GM12878 (cell line): ENCODE results near the gene ASB6.
A peak's percentile ranks its signal among the peaks of the same experiment; 100 is the strongest.

ENCODE experiments used
- CTCF ChIP-seq, 3 experiments: IDR thresholded peaks in 2 of 3; conservative IDR thresholded peaks in 1 of 3; 2 replicates each; pipeline ENCODE4 v1.5.1; 2011; ENCODE audit warnings: low read depth in 3 of 3, low read length in 3 of 3, mild to moderate bottlenecking in 3 of 3, control low read depth in 2 of 3, moderate library complexity in 2 of 3, inconsistent platforms in 1 of 3, mixed read lengths in 1 of 3; ENCODE audit not compliant: control insufficient read depth in 2 of 3, insufficient read depth in 1 of 3; ENCODE audit errors: extremely low read depth in 1 of 3
- MYC ChIP-seq: IDR thresholded peaks from 2 replicates; pipeline ENCODE4 v1.6.1; 2011; ENCODE audit warnings: mild to moderate bottlenecking, low read length, moderate library complexity, inconsistent platforms; ENCODE audit not compliant: insufficient read depth, insufficient replicate concordance, insufficient read length, severe bottlenecking
- NFYB ChIP-seq: IDR thresholded peaks from 2 replicates; pipeline ENCODE4 v1.6.1; 2011; ENCODE audit warnings: low read depth, mild to moderate bottlenecking, low read length, improper control_type of control experiment, moderate library complexity; ENCODE audit not compliant: insufficient read depth
- RAD21 ChIP-seq: IDR thresholded peaks from 2 replicates; pipeline ENCODE4 v1.6.1; 2011; ENCODE audit warnings: mild to moderate bottlenecking, low read depth, low read length, moderate library complexity; ENCODE audit not compliant: insufficient read depth
- RELB ChIP-seq: fragments of 450-650 bp; IDR thresholded peaks from 2 replicates; pipeline ENCODE4 v1.6.1; 2017; ENCODE audit warnings: low read depth, mild to moderate bottlenecking, moderate library complexity
- SMAD5 ChIP-seq: IDR thresholded peaks from 2 replicates; pipeline ENCODE4 v1.6.1; 2016; ENCODE audit warnings: antibody characterized with exemption, low read depth
- USF2 ChIP-seq: IDR thresholded peaks from 2 replicates; pipeline ENCODE4 v1.6.1; 2011; ENCODE audit warnings: low read depth, low read length, improper control_type of control experiment, borderline replicate concordance
- ZBTB40 ChIP-seq: fragments of 450-650 bp; IDR thresholded peaks from 2 replicates; pipeline ENCODE4 v1.6.1; 2016; ENCODE audit warnings: mild to moderate bottlenecking, moderate library complexity, borderline replicate concordance

- TF ChIP-seq MYC: no peak
- TF ChIP-seq ZBTB40: no peak
- TF ChIP-seq RAD21: no peak
- TF ChIP-seq RELB: 0 out of 2 replicates have a peak, but pooled peaks have one; percentile 18
- TF ChIP-seq SMAD5: no peak
- no peak for TF ChIP-seq CTCF (IDR thresholded peaks at IDR 0.05 in 2 of 3, conservative IDR thresholded peaks at IDR 0.05 in 1 of 3; ENCODE audit: control insufficient read depth in 2 of 3, extremely low read depth in 1 of 3, insufficient read depth in 1 of 3, low read depth in 3 of 3, low read length in 3 of 3)
- TF ChIP-seq NFYB: no peak
- no peak for TF ChIP-seq USF2
Measured at GRCh38 chr9:129602598-129603415, 39.1 kb downstream of the ASB6 start.
